ENCODE data around the gene ICAM3. TPM values are rescaled to one million over a fixed set of nuclear protein-coding genes. Genes with fewer than 3 reads are reported as not detected.

ICAM3 gene
- total RNA-seq, 1 experiment from 2014 or later = 7.9 TPM

DNA sequence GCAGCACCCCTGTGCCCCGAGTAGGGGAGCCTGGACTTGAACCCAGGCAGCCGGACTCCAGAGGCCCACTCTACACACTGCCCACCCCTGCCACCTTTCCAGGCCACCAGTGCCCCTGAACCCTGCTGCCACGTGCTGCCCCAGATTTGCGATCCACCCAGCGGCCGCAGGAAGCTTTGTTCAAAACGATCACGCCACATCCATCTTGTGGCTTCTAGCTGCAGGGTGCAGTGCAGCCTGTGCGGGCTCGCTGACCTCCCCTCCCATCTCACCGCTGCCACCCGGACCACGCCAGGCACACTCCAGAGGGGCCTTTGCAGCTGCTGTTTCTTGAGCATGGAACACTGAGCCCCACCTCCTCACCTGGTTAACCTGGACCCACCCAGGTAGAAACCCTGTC is 9.9 kb downstream of the ICAM3 start:
- CTCF ChIA-PET = interaction anchor here (0.6 to 1.4 kb wide), 4 partner anchors 54 to 890 kb away, joined by 3 to 4 read pairs (median 4); no protein-coding TSS in a partner anchor
- POLR2A ChIA-PET = no interaction called here
- Mint-ChIP-seq H3K36me3 (ENCODE audit: insufficient read depth, unreplicated experiment) (peaks cover 55% of the 10 kb centered on the region), H3K27me3 (ENCODE audit: insufficient read depth, unreplicated experiment) (no peaks in the 10 kb centered on the region), H3K27ac (ENCODE audit: low read depth, unreplicated experiment) (no peak overlapping the region), H3K9me3 (ENCODE audit: unreplicated experiment) (no peaks in the 10 kb centered on the region), H3K4me3 (ENCODE audit: unreplicated experiment) (no peak overlapping the region), H3K4me1 (ENCODE audit: insufficient read depth, unreplicated experiment) (no peaks in the 10 kb centered on the region)
- intact Hi-C loops (cut with micrococcal nuclease) = no loop called here
- TF ChIP-seq CTCF (IDR thresholded peaks at IDR 0.05; ENCODE audit: unreplicated experiment) = no peak
- no TSS peak for BruUV-seq (replicated peaks)
- no peak for DNase-seq (ENCODE audit: unreplicated experiment)

DNA sequence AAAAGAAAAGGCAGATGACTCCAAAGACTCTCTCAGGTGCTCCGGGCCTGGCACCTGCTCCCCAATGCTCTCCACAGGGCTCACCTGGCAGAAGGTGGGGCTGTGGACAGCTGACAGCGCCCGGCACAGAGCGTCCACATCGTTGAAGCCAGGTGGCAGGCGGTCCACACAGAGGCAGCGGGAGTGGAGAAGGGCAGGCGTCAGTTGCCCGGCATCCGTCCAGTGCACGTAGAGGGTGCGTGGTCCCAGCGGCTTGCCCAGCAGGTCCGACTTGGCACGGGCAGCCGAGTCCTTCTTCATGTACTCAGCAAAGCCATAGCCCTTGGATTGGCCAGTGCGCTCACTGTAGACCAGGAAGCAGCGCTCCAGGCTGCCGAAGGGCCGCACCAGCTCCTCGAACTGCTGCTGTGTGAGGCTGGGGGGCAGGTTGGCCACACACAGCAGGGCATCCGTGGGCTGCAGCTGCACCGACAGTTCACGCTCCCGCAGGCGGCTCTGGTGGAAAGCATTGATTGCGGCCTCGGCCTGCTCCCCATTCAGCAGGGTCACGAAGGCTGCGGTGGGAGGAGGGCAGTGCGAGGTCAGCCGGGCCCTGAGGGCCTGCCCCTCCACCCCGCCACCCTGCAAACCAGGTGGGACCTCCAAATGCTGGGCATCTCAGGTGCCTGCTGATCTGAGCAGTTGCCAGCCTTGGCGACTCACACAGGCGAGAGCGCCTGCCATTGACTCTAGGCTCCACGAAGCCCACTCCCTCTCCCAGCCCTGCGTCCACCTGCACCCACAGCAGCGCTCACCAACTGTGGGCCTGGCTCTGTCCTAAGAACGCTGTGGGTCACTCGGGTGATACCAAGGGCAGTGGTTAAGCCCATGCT is 10.6 kb downstream of the ICAM3 start:
- Mint-ChIP-seq H3K27ac (ENCODE audit: low read depth, unreplicated experiment) (no peak overlapping the region), H3K4me1 (ENCODE audit: insufficient read depth, unreplicated experiment) (no peaks in the 10 kb centered on the region), H3K9me3 (ENCODE audit: unreplicated experiment) (no peaks in the 10 kb centered on the region), H3K27me3 (ENCODE audit: insufficient read depth, unreplicated experiment) (no peaks in the 10 kb centered on the region), H3K36me3 (ENCODE audit: insufficient read depth, unreplicated experiment) (peaks cover 58% of the 10 kb centered on the region), H3K4me3 (ENCODE audit: unreplicated experiment) (no peak overlapping the region)
- ChIA-PET POLR2A (no interaction called here), CTCF (no interaction called here)
- intact Hi-C loops (cut with micrococcal nuclease) = no loop called here
- BruUV-seq (replicated peaks) = no TSS peak
- no peak for TF ChIP-seq CTCF (IDR thresholded peaks at IDR 0.05; ENCODE audit: unreplicated experiment)
- DNase-seq (ENCODE audit: unreplicated experiment) = no peak

DNA sequence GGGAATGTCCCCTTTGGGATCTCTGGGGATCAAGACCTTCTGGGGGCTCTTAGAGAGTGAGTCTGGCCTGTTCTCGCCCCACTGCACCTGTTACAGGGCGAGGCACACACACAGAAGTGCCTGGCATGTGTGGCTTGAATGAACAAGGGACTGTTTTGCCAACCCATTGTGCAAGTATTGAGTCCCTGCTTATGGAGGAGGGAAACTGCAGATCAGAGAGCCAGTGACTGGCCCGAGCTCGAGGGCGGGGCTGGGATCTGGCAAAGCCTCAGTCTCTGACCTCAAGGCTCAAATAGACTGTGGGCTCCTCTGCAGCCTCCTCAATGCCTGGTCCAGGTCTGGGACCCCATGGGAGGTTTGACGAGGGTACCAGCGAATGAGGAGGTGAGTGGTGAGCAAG is 11.6 kb downstream of the ICAM3 start:
- no peak for TF ChIP-seq CTCF (IDR thresholded peaks at IDR 0.05; ENCODE audit: unreplicated experiment)
- CTCF ChIA-PET = interaction anchor here (1.0 kb wide), 1 partner anchor 58 kb away, joined by 4 read pairs; no protein-coding TSS in a partner anchor
- Mint-ChIP-seq H3K27ac (ENCODE audit: low read depth, unreplicated experiment) (no peak overlapping the region), H3K4me1 (ENCODE audit: insufficient read depth, unreplicated experiment) (no peaks in the 10 kb centered on the region), H3K27me3 (ENCODE audit: insufficient read depth, unreplicated experiment) (no peaks in the 10 kb centered on the region), H3K4me3 (ENCODE audit: unreplicated experiment) (no peak overlapping the region), H3K9me3 (ENCODE audit: unreplicated experiment) (no peaks in the 10 kb centered on the region), H3K36me3 (ENCODE audit: insufficient read depth, unreplicated experiment) (peaks cover 61% of the 10 kb centered on the region)
- no peak for DNase-seq (ENCODE audit: unreplicated experiment)
- POLR2A ChIA-PET = interaction anchor here (0.5 kb wide), 1 partner anchor 53 kb away, joined by 3 read pairs; no protein-coding TSS in a partner anchor
- BruUV-seq (replicated peaks) = no TSS peak
- intact Hi-C loops (cut with micrococcal nuclease) = no loop called here

DNA sequence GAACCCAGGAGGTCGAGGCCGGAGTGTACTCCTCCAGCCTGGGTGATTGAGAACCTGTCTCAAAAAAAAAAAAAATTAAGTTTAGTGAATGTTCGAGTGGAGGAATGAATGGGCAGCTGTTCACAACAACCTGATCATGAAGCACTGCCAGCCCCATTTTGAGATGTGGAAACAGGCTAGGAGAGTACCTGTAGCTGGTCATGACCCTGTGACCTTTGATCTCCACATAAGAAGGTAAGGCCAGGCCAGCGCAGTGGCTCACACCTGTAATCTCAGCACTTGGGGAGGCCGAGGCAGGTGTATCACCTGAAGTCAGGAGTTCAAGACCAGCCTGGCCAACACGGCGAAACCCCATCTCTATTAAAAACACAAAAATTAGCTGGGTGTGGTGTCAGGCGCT is 13.7 kb downstream of the ICAM3 start:
- ChIA-PET POLR2A (interaction anchor here (1.3 kb wide), 1 partner anchor 8 kb away, joined by 4 read pairs; the partner anchor contains the start of gene RAVER1), CTCF (interaction anchor here (0.5 to 0.6 kb wide), 3 partner anchors 46 to 300 kb away, joined by 3 to 4 read pairs (median 4); partner anchors contain the start of gene SLC44A2)
- H3K27ac Mint-ChIP-seq (ENCODE audit: low read depth, unreplicated experiment) = no peak overlapping the region
- intact Hi-C loops (cut with micrococcal nuclease) = no loop called here
- no peak for TF ChIP-seq CTCF (IDR thresholded peaks at IDR 0.05; ENCODE audit: unreplicated experiment)
- no peaks in the 10 kb centered on the region for H3K4me1 Mint-ChIP-seq (ENCODE audit: insufficient read depth, unreplicated experiment)
- no peak overlapping the region for H3K4me3 Mint-ChIP-seq (ENCODE audit: unreplicated experiment)
- BruUV-seq (replicated peaks) = no TSS peak
- no peaks in the 10 kb centered on the region for H3K9me3 Mint-ChIP-seq (ENCODE audit: unreplicated experiment)
- DNase-seq (ENCODE audit: unreplicated experiment) = no peak
- H3K36me3 Mint-ChIP-seq (ENCODE audit: insufficient read depth, unreplicated experiment) = peaks cover 75% of the 10 kb centered on the region
- H3K27me3 Mint-ChIP-seq (ENCODE audit: insufficient read depth, unreplicated experiment) = no peaks in the 10 kb centered on the region

All from MCF 10A (cell line).